NCI-H2196 (cell line): ENCODE measurements around the gene EIF4G2.

ENCODE experiments used
- DNase-seq: peaks from one replicate; lab custom pipeline; 2025; ENCODE audit not compliant: unreplicated experiment; lab: John Stamatoyannopoulos, UW

Gene EIF4G2

GRCh38 chr11:10809373-10810160 lies 841 bp upstream of the EIF4G2 start:
- no peak for DNase-seq

GRCh38 chr11:10808235-10808552 lies 532 bp downstream of the EIF4G2 start:
- no peak for DNase-seq

DNA sequence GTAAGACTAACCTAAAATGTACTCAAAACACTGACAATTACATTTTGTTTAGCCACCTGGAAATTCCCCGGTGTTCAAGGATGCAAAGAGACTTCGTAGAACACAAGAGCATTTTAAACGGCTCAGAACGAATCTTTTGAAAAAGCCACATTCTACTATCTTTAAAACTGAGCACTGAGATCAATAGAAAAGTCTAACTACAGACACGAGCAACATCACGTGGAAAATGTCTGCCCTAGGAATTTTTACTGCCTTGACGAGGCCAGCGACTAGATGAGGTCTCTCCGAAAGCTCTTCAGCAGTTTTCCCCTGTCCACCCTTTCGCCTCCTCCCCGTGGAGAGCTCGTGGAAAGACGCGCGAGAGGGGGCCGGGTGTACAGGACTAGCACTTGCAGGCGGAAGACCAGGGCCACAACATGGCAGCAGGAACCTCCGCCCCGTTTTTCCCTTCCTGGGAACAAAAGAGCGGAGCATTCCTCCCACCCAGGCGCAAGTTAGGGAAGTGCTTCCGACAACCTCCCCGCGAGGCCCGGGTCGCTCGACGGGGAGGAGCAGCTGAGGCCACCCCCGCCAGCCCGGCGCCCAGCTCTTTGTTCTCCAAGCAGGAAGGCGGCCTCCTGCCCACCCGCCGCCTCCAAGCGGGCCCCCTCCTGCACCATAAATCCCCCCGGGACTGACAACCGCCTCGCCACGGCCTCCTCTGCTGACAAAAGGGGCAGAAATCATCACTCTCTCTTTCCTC lies 1.1 kb downstream of the EIF4G2 start:
- no peak for DNase-seq

DNA sequence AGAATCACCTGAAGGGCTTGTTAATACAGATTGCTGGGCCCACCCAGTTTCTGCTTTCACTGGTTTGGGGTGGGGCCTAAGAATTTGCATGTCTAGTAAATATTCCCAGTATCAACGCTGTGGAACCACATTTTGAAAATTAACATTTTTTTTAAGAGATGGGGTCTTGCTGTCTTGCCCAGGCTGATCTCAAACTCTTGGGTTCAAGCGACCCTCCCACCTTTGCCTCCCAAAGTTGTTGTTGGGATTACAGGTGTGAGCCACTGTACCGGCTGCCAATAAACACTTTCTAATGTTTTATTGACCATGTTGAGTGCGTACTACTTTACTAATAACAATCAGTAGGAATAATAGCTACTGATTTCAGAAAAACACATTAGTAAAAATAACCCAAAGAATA lies 2.5 kb downstream of the EIF4G2 start:
- no peak for DNase-seq

DNA sequence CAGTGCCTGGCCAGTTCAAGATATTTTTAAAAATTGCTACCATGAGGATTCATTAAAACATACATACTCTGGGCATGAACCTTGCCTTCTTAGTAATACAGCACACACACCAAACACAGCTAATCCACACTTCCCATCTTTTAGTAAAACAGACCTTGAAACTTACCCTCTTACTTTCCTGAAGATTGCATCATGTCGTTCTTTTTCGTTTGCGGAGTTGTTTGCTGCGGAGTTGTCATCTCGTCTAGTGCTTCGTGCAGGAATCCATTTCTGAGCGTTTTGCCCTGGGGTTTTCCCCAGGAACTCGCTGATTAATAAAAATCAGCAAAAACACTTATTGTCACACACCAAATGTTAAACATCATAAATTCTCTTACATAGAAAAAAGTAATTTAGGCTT lies 3.0 kb downstream of the EIF4G2 start:
- DNase-seq = no peak

- DNase-seq = no peak
Measured at GRCh38 chr11:10803676-10804075, 5.0 kb downstream of the EIF4G2 start.

- no peak for DNase-seq
Measured at GRCh38 chr11:10800292-10800691, 8.4 kb downstream of the EIF4G2 start.

GRCh38 chr11:10798330-10798928 lies 10.3 kb downstream of the EIF4G2 start:
- DNase-seq = no peak

DNA sequence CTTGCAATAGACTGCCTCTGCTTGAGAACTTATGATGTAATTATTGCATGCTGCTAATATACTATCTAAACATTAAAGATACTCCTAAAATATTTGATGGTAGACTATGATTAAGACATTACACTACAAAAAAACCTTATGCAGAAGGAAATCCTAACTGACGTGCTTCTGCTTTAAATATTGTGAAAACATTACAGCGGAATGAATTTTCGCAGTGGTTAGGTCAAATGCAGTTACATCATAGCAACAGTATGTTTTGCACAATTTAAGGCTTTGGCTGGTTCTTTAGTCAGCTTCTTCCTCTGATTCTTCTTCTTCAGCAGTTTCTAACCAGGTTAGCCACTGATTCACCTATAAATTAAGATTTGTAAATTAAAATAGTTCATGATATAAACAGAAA lies 11.2 kb downstream of the EIF4G2 start:
- DNase-seq = no peak

- no peak for DNase-seq
Measured at GRCh38 chr11:10797001-10797400, 11.7 kb downstream of the EIF4G2 start.

DNA sequence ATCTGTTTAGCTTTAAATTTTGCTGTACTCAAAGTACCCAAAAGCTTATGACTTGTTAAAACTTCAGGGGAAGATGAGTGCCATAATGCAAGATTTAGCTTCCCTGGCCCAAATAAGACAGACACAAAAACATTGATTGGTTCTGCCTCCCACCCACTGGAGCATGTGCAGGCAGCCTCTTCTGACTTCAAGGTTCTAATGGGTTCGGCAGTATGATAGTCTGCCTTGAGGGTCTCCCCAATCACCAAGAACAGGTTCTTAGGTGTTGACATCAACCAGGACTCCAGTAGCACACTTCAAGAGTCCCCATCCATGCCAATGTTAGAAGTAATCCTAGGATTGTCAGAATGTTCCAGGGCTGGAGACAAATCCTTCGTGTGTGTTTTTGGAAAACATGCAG lies 12.5 kb downstream of the EIF4G2 start:
- DNase-seq = no peak

GRCh38 chr11:10793470-10794255 lies 15.1 kb downstream of the EIF4G2 start:
- DNase-seq = no peak

DNA sequence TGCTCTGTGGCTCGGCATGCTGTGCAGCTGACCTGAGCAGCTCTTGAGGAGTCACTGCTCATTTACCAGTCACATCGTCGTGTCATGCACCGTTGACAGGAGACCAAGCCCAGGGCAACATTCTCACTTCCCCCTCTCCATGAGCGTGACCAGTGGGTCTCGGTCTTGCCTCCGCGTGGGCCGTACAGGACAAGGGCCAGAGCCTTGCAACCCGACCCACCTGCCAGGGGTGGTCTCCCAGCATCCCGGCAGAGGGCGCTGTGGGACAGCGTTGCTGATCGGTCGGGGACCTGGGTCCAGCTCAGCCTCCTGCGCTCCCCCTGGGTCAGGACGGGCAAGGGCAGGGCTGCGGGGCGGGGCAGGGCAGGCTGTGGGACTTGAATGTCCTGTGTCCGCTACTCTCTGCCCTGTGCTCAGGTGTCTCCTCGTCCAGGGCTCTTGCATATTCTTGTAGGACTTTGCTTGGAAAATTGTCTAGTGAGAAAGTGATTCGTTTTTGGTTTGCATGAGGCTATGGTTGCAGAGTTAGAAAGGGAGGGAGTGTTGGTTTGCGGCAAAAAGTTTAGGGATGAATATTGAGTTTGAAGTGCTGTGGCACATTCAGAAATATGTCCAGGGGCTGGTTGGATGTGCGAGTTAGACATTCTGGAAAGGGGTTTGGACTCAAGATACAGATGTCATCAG lies 16.2 kb downstream of the EIF4G2 start:
- DNase-seq = peak; percentile 88

DNA sequence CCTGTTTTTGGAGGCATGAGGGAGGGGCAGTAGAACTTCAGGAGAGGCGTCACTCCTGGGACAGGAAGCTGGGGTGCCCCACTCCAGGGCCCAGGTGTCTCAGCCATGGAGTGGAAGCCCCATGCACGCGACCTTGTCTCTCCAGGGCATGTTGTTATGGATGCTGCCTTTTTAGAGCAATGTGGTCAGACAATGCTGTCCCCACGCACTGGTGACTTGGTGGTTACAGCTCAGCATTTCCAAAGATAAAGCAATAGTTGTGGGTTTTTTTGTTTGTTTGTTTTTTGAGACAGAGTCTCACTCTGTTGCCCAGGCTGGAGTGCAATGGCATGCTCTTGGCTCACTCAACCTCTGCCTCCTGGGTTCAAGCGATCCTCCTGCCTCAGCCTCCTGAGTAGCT lies 22.3 kb downstream of the EIF4G2 start:
- DNase-seq = no peak

- no peak for DNase-seq
Measured at GRCh38 chr11:10785146-10785474, 23.6 kb downstream of the EIF4G2 start.

DNA sequence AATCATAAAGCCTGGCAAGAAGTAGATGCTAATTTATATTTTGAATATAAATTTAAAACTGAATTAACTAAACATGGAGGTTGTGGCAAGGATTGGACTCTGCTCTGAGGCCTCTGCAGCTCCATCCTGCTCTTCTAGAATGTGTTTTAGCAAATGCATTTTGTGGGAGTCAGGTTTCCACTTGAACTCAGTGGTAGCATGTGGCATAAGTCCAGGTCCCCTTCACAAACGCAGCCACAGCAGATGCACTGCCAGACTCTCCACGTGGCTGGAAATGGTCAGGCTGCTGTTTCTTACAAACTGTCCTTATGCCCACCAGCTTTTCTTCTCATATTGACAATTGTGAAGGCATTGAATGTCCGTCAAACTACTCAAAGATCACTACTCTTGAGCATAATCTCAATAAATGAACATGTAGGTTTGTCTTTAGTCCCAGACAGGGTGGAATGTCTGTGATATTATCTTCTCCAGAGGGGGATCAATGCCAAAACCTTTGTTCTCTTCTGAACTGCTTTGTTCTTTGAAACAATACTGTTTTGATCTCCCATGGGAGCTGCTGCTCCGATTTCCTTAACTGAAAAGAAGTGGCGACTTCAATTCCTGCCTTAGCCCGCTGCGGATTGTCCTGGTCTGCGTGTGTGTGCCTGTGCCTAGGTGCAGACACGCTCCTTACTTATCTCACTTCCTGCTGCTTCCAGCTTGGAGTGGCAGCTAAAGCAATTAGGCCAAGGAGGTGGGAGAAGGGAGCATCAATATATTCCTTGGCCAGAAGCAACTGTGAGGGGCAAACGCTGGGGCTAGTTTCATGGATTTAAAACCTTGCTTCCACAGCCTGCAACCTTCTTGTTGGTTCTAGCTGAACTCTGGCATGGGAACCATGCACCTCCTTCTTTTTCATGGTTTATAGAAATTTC lies 24.2 kb downstream of the EIF4G2 start:
- peak; percentile 80 for DNase-seq

- no peak for DNase-seq
Measured at GRCh38 chr11:10780040-10780439, 28.7 kb downstream of the EIF4G2 start.

GRCh38 chr11:10779086-10779485 lies 29.6 kb downstream of the EIF4G2 start:
- no peak for DNase-seq

DNA sequence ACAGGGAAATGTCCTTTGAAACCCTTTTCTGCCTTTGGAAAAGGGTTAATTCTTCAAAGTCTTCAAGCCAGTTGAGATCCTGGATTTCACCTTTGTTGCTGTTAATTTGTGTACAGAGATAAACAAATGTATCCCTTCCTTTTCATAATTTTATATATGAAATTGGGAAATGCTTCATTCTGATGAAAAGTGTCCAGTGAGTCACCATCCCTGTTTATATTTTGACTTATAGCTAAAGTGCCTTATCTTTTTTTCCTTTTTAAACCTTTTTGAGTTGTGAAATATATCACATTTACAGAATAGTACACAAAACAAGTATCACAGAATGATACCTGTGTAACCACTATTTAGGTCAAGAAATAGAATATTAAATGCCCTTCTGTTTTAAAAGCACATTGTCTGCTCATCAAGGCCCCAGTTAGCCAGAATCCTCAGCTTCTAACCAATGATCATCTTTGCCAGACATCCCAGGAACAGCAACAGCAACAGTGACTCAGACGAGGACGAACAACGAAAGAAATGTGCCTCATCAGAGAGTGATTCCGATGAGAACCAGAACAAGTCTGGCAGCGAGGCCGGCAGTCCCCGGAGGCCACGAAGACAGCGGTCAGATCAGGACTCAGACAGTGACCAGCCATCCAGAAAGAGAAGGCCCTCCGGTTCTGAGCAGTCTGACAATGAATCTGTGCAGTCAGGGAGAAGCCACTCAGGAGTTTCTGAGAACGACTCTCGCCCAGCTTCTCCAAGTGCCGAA lies 30.3 kb downstream of the EIF4G2 start:
- DNase-seq = no peak
